Fibroblast of lung (primary cell): Measurements from ENCODE around the gene KCNAB2. TPM values are rescaled to one million over a fixed set of nuclear protein-coding genes. Genes with fewer than 3 reads are reported as not detected.
A peak's percentile ranks its signal among the peaks of the same experiment; 100 is the strongest.

Experiments
- DNase-seq, 2 donors: peaks; one replicate each; pipeline versions ENCODE4 v3.0.0 to v3.0.0-alpha.2; 2010; ENCODE audit warnings: low read depth in 2 of 2
- H2AFZ ChIP-seq: 2 replicates; pipeline ENCODE4 v1.5.1; 2012; ENCODE audit warnings: low read length, control low read depth, inconsistent platforms
- H3K27ac ChIP-seq: 2 replicates; pipeline ENCODE4 v1.5.1; 2011; ENCODE audit warnings: low read length, control low read depth; ENCODE audit not compliant: insufficient read depth
- H3K27me3 ChIP-seq: 2 replicates; pipeline ENCODE4 v1.5.1; 2011; ENCODE audit warnings: mild to moderate bottlenecking, low read length; ENCODE audit not compliant: control insufficient read depth, insufficient read depth
- H3K36me3 ChIP-seq: 2 replicates; pipeline ENCODE4 v1.5.1; 2011; ENCODE audit warnings: low read length; ENCODE audit not compliant: control insufficient read depth, insufficient read depth
- H3K4me1 ChIP-seq: 2 replicates; pipeline ENCODE4 v1.5.1; 2011; ENCODE audit warnings: low read length; ENCODE audit not compliant: control insufficient read depth, insufficient read depth; ENCODE audit errors: extremely low read depth
- H3K4me2 ChIP-seq: 2 replicates; pipeline ENCODE4 v1.5.1; 2011; ENCODE audit warnings: low read length, control low read depth; ENCODE audit not compliant: insufficient read depth; ENCODE audit errors: extremely low read depth
- H3K4me3 ChIP-seq, 4 experiments: fragments of 200-600 bp in 1 of 4; sonication (generic) in 1 of 4; replicated peaks in 1 of 4; 2 replicates each; pipeline ENCODE4 v1.5.1; 2011 to 2016; ENCODE audit warnings: low read length in 4 of 4, low read depth in 3 of 4, mild to moderate bottlenecking in 3 of 4, control low read depth in 2 of 4, inconsistent platforms in 1 of 4, mixed read lengths in 1 of 4; ENCODE audit not compliant: insufficient read depth in 1 of 4; ENCODE audit errors: control extremely low read depth in 1 of 4
- H3K79me2 ChIP-seq: 2 replicates; pipeline ENCODE4 v1.5.1; 2012; ENCODE audit warnings: mild to moderate bottlenecking, low read length, inconsistent platforms; ENCODE audit not compliant: control insufficient read depth, insufficient read depth
- H3K9ac ChIP-seq: 2 replicates; pipeline ENCODE4 v1.5.1; 2011; ENCODE audit warnings: mild to moderate bottlenecking, low read length, control low read depth; ENCODE audit not compliant: insufficient read depth
- H3K9me3 ChIP-seq: 2 replicates; pipeline ENCODE4 v1.5.1; 2012; ENCODE audit warnings: low read depth, low read length; ENCODE audit not compliant: control insufficient read depth, insufficient read depth
- H4K20me1 ChIP-seq: 2 replicates; pipeline ENCODE4 v1.5.1; 2011; ENCODE audit warnings: low read length; ENCODE audit not compliant: control insufficient read depth, insufficient read depth; ENCODE audit errors: extremely low read depth
- EZH2 ChIP-seq: IDR thresholded peaks from 2 replicates; pipeline ENCODE4 v1.5.1; 2012; ENCODE audit warnings: low read length, control low read depth, mild to moderate bottlenecking; ENCODE audit errors: missing control alignments
- polyA plus RNA-seq, 2 donors: library from polyadenylated mRNA; depleted of rRNA in 1 of 2; stranded (reverse) in 1 of 2; unstranded in 1 of 2; fragments of >200 nt; gene quantifications; 2 replicates each; pipeline ENCODE4 v1.2.1, GENCODE V29; 2011 to 2012; ENCODE audit warnings: missing spikeins in 1 of 2
- total RNA-seq: library from RNA; depleted of rRNA; stranded (reverse); fragments of >200 nt; gene quantifications from 2 replicates; pipeline ENCODE4 v1.2.1, GENCODE V29; 2014
- TF ChIP-seq, protein P1 (sequence below), 2 donors: IDR thresholded peaks in 1 of 2; conservative IDR thresholded peaks in 1 of 2; 1 replicate in 1 of 2; 2 replicates in 1 of 2; pipeline ENCODE4 v1.5.1; 2011 to 2012; ENCODE audit warnings: low read length in 2 of 2, control low read depth in 1 of 2, inconsistent platforms in 1 of 2, low read depth in 1 of 2, mild to moderate bottlenecking in 1 of 2

KCNAB2 gene
- total and polyA plus RNA-seq, 2 donors (not counting 1 experiment from before 2014, with no cell fraction given): 2.2 to 2.5 TPM

DNA sequence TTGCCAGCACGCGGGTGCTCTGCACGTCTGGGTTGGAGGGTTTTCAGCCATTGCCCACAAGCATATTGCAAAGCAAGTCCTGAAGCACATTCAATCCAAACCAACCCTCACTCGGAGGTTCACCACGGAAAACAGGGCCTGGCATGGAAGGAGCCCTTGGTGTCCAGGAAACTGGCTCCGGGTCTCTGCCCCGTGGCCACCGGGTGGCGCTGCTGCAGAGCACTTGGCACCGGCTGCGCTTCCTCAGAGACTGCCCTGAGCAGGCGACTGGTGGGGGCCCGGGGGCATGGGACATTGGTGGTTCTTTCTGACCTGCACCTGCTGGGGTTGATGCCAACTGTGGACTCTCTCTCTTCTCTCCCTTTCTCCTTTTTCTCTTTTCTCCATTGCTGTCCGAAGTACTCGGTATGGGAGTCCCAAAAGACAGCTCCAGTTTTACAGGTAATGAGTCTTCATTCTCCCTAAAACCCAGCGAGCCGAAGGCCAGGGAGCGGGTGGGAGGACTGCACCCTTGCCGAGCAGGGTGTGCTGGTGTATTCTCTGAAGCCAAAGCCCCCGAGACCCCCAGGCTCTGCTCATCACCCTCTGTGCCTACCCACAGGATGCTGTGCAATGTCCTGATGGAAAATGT, 4.1 kb upstream of the KCNAB2 start:
- H3K27ac ChIP-seq: no peak overlapping the region
- H3K36me3 ChIP-seq: no peaks in the 10 kb centered on the region
- H3K79me2 ChIP-seq: no peaks in the 10 kb centered on the region
- no peaks in the 10 kb centered on the region for H3K27me3 ChIP-seq
- H3K4me2 ChIP-seq: no peak overlapping the region
- H3K9me3 ChIP-seq: no peaks in the 10 kb centered on the region
- TF ChIP-seq EZH2: no peak
- TF ChIP-seq, protein P1, sequence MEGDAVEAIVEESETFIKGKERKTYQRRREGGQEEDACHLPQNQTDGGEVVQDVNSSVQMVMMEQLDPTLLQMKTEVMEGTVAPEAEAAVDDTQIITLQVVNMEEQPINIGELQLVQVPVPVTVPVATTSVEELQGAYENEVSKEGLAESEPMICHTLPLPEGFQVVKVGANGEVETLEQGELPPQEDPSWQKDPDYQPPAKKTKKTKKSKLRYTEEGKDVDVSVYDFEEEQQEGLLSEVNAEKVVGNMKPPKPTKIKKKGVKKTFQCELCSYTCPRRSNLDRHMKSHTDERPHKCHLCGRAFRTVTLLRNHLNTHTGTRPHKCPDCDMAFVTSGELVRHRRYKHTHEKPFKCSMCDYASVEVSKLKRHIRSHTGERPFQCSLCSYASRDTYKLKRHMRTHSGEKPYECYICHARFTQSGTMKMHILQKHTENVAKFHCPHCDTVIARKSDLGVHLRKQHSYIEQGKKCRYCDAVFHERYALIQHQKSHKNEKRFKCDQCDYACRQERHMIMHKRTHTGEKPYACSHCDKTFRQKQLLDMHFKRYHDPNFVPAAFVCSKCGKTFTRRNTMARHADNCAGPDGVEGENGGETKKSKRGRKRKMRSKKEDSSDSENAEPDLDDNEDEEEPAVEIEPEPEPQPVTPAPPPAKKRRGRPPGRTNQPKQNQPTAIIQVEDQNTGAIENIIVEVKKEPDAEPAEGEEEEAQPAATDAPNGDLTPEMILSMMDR (conservative IDR thresholded peaks at IDR 0.05 in 1 of 2, IDR thresholded peaks at IDR 0.05 in 1 of 2; ENCODE audit: low read depth in 1 of 2, low read length in 2 of 2): peak; percentile 20 to 54
- no peaks in the 10 kb centered on the region for H3K4me1 ChIP-seq
- H4K20me1 ChIP-seq: no peaks in the 10 kb centered on the region
- DNase-seq: no peak
- H3K4me3 ChIP-seq: no peak overlapping the region
- no peak overlapping the region for H2AFZ ChIP-seq
- no peak overlapping the region for H3K9ac ChIP-seq

DNA sequence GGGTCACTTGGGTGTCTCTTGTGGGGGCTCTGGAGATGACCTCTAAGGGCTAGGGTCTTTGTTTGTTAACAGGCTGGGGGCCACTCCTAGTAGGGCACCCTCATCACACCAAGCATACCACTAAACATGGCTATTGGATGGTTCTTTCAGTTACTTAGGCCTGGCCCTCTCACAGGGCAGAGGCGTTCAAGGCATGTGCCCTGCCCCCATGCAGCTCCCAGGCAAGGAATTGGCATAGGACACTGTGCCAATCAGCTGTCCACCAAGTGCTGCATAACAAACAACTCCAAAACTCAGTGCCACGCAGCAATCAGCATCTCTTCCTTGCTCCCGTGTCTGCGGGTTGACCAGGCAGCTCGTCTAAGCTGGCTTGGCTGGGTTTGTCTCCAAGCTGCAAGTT, 2.1 kb upstream of the KCNAB2 start:
- Histone ChIP-seq H3K79me2 (no peaks in the 10 kb centered on the region), H3K27ac (no peak overlapping the region), H3K4me3 (no peak overlapping the region), H2AFZ (no peak overlapping the region), H4K20me1 (no peaks in the 10 kb centered on the region), H3K9ac (no peak overlapping the region), H3K27me3 (no peaks in the 10 kb centered on the region), H3K4me2 (no peak overlapping the region), H3K36me3 (no peaks in the 10 kb centered on the region), H3K4me1 (no peaks in the 10 kb centered on the region), H3K9me3 (no peaks in the 10 kb centered on the region)
- TF ChIP-seq EZH2: no peak
- TF ChIP-seq, protein P1 (conservative IDR thresholded peaks at IDR 0.05 in 1 of 2, IDR thresholded peaks at IDR 0.05 in 1 of 2; ENCODE audit: low read depth in 1 of 2, low read length in 2 of 2): no peak
- no peak for DNase-seq

DNA sequence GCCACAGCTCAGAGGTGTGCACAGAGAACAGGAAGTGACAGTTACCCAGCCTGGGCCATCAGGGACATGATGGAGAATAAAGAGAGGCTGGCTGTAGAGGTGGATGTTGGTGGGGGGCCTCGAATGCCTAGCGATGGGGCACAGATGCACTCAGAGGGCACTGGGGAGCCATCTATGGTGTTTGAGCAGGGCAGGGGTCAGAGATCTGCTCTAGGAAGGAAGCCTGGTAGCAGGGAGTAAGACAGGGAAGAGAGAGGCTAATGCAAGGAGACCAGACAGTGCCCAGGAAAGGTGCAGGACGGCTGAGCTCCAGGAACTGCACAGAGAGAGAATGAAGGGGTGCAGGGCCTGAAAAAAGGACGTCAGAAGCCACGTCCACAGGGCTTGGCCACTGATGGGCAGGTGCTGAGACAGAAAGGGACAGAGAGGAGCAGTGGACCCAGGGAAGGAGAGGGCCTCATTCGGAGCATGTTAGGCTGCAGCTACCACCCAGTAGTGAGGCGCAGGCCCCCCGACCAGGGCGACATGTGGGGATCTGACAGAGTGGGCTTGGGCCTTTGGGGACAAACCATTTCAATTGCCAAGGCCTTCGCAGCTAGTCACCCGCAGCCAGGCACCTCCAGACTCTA, 1.1 kb upstream of the KCNAB2 start:
- no peak overlapping the region for H3K9ac ChIP-seq
- no peaks in the 10 kb centered on the region for H3K36me3 ChIP-seq
- no peaks in the 10 kb centered on the region for H3K9me3 ChIP-seq
- DNase-seq: no peak
- no peak overlapping the region for H3K4me2 ChIP-seq
- H3K4me3 ChIP-seq: no peak overlapping the region
- no peaks in the 10 kb centered on the region for H3K27me3 ChIP-seq
- H3K4me1 ChIP-seq: no peaks in the 10 kb centered on the region
- H3K27ac ChIP-seq: no peak overlapping the region
- no peak overlapping the region for H2AFZ ChIP-seq
- H3K79me2 ChIP-seq: no peaks in the 10 kb centered on the region
- TF ChIP-seq, protein P1 (conservative IDR thresholded peaks at IDR 0.05 in 1 of 2, IDR thresholded peaks at IDR 0.05 in 1 of 2; ENCODE audit: low read depth in 1 of 2, low read length in 2 of 2): no peak
- no peak for TF ChIP-seq EZH2
- no peaks in the 10 kb centered on the region for H4K20me1 ChIP-seq
